Measurements from ENCODE around the gene FASTKD2. TPM values are rescaled to one million over a fixed set of nuclear protein-coding genes. Genes with fewer than 3 reads are reported as not detected.

The FASTKD2 gene
- total RNA-seq, 3 donors from 2014 or later (not counting 1 experiment from before 2014, with no cell fraction given), result 15.9 to 21.6 (median 17.0) TPM

GRCh38 chr2:206721256-206721920 lies 44.0 kb upstream of the FASTKD2 start:
- H3K27ac ChIP-seq (ENCODE audit: low read length), result no peak overlapping the region
- no peaks in the 10 kb centered on the region for H3K9me3 ChIP-seq (ENCODE audit: control insufficient read depth, insufficient read depth, low read length)
- H3K4me1 ChIP-seq (ENCODE audit: control insufficient read depth, insufficient read depth, low read length), result no peaks in the 10 kb centered on the region
- TF ChIP-seq CTCF (IDR thresholded peaks at IDR 0.05), result no peak
- 12% methylated on average over 3 of the region's 4 CpGs for WGBS (ENCODE audit: insufficient coverage)
- ATAC-seq (no peak), DNase-seq (no peak)
- Mint-ChIP-seq H3K4me1 (no peaks in the 10 kb centered on the region), H3K27me3 (ENCODE audit: low read depth in 2 of 2) (peaks cover 20 to 25% of the 10 kb centered on the region in 2 donors), H3K27ac (no peak overlapping the region), H3K4me3 (no peak overlapping the region), H3K36me3 (no peaks in the 10 kb centered on the region), H3K9me3 (peaks cover 0 to 2% of the 10 kb centered on the region in 2 donors)
- H3K36me3 ChIP-seq (ENCODE audit: control insufficient read depth, insufficient read depth, low read length), result no peaks in the 10 kb centered on the region
- no peaks in the 10 kb centered on the region for H3K27me3 ChIP-seq (ENCODE audit: control insufficient read depth, insufficient read depth, low read length)
- intact Hi-C loops (cut with micrococcal nuclease), result no loop called here
- H3K4me3 ChIP-seq (ENCODE audit: low read length), result no peak overlapping the region

- Histone ChIP-seq H3K4me3 (ENCODE audit: low read length) (no peak overlapping the region), H3K27me3 (ENCODE audit: control insufficient read depth, insufficient read depth, low read length) (no peaks in the 10 kb centered on the region), H3K9me3 (ENCODE audit: control insufficient read depth, insufficient read depth, low read length) (no peaks in the 10 kb centered on the region), H3K4me1 (ENCODE audit: control insufficient read depth, insufficient read depth, low read length) (no peaks in the 10 kb centered on the region), H3K27ac (ENCODE audit: low read length) (no peak overlapping the region), H3K36me3 (ENCODE audit: control insufficient read depth, insufficient read depth, low read length) (no peaks in the 10 kb centered on the region)
- 100% methylated on average over 1 of the region's 1 CpG for WGBS (ENCODE audit: insufficient coverage)
- Mint-ChIP-seq H3K9me3 (peaks cover 0 to 2% of the 10 kb centered on the region in 2 donors), H3K27ac (no peak overlapping the region), H3K4me3 (no peak overlapping the region), H3K27me3 (ENCODE audit: low read depth in 2 of 2) (peaks cover 24 to 29% of the 10 kb centered on the region in 2 donors), H3K4me1 (no peaks in the 10 kb centered on the region), H3K36me3 (no peaks in the 10 kb centered on the region)
- intact Hi-C loops (cut with micrococcal nuclease), result no loop called here
- DNase-seq, result no peak
- no peak for TF ChIP-seq CTCF (IDR thresholded peaks at IDR 0.05)
- no peak for ATAC-seq
Observed at GRCh38 chr2:206723288-206723687, 42.1 kb upstream of the FASTKD2 start.

DNA sequence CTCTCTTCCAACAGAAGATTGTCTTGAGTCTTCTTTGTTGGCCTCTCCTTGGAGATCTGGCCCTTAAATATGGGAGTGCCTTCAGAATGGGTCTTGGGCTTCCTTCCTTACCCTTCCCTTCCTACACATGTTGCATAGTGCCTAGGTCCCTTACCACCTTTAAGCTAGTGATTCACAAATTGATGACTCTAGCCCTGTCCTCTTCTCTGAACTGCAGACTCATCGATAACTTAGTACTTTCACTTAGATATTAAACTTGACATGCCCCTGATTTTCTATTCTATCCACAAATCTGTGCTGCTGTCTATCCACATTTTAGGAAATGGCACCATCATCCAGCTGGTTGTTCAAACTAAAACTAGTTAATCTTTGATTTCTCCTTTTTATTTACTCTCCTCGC lies 38.1 kb upstream of the FASTKD2 start:
- no peak for ATAC-seq
- no peaks in the 10 kb centered on the region for H3K9me3 ChIP-seq (ENCODE audit: control insufficient read depth, insufficient read depth, low read length)
- no peak for TF ChIP-seq CTCF (IDR thresholded peaks at IDR 0.05)
- H3K27ac ChIP-seq (ENCODE audit: low read length), result no peak overlapping the region
- Mint-ChIP-seq H3K36me3 (no peaks in the 10 kb centered on the region), H3K27ac (no peak overlapping the region), H3K4me3 (no peak overlapping the region), H3K4me1 (no peaks in the 10 kb centered on the region), H3K9me3 (peaks cover under 1 to 2% of the 10 kb centered on the region in 2 donors), H3K27me3 (ENCODE audit: low read depth in 2 of 2) (peaks cover 13 to 29% of the 10 kb centered on the region in 2 donors)
- no peaks in the 10 kb centered on the region for H3K27me3 ChIP-seq (ENCODE audit: control insufficient read depth, insufficient read depth, low read length)
- WGBS (ENCODE audit: insufficient coverage), result 90% methylated on average over 2 of the region's 2 CpGs
- intact Hi-C loops (cut with micrococcal nuclease), result no loop called here
- no peak overlapping the region for H3K4me3 ChIP-seq (ENCODE audit: low read length)
- no peak for DNase-seq
- no peaks in the 10 kb centered on the region for H3K36me3 ChIP-seq (ENCODE audit: control insufficient read depth, insufficient read depth, low read length)
- H3K4me1 ChIP-seq (ENCODE audit: control insufficient read depth, insufficient read depth, low read length), result no peaks in the 10 kb centered on the region

Measured in natural killer cell (primary cell).